Left cardiac atrium (tissue), 4 donors: Measurements from ENCODE around the gene OR8S1. TPM values are rescaled to one million over a fixed set of nuclear protein-coding genes. Genes with fewer than 3 reads are reported as not detected.
A peak's percentile ranks its signal among the peaks of the same experiment; 100 is the strongest.
"Not testable (repeated sequence)": the region's sequence is repeated elsewhere in the genome, so short reads cannot be mapped to it uniquely, and the experiment has no call there.

Source experiments
- ATAC-seq, 2 donors: fragments of 200-7000 bp; cut with Tn5 transposase; one replicate each; pipeline ENCODE4 v1.9.1; 2020; ENCODE audit warnings: mild to moderate bottlenecking in 2 of 2, moderate library complexity in 2 of 2
- DNase-seq: peaks from one replicate; pipeline ENCODE4 v3.0.0-alpha.2; 2020
- intact Hi-C, 2 donors: fragments of 100-400 bp; cut with DNase I; formaldehyde crosslinking; loops; one replicate each; pipeline versions ENCODE4 v1.14.1 to v1.15.1; 2022 to 2023
- long read RNA-seq: library from polyadenylated mRNA; unstranded; transcript quantifications from one replicate; pipeline ENCODE4 v2.0.0, GENCODE V29; 2021
- total RNA-seq, 2 donors: library from RNA; stranded (reverse); fragmentation: NEBNext Ultra II Directional; extraction: Animal tissue kit (Norgen Biotek cat#: 25700); gene quantifications; one replicate each; pipeline ENCODE4 v1.2.1, GENCODE V29; 2021
- donor health status: DM: no; HTN: yes; CAD: no.
- donor health status: DM: no; HTN: yes; CAD: no; lungs with severe emphysema.
- donor health status: DM: yes; HTN: yes; CAD: no.
- donor health status: Dilated cardiomyopathy.

The OR8S1 gene
- total RNA-seq = not detected
- long read RNA-seq = 0 reads

- ATAC-seq = no peak
Observed at GRCh38 chr12:48525332-48525731, at the start of gene OR8S1. Gene OR8S1 (plus strand): TSS chr12:48525632. CDS start chr12:48525632, 0 bp downstream.

GRCh38 chr12:48482198-48482597 is 43.2 kb upstream of the OR8S1 start, which contains the start of gene C12orf54:
Gene C12orf54 (plus strand): TSS chr12:48482498. CDS start chr12:48483297, 799 bp downstream.
- ATAC-seq = no peak
- intact Hi-C loops = no loop called here
- no peak for DNase-seq

More at GRCh38 chr12:48525332-48525731, at the start of gene OR8S1:
- DNase-seq = no peak
- intact Hi-C loops = no loop called here

GRCh38 chr12:48482930-48483329 is 42.5 kb upstream of the OR8S1 start:
- intact Hi-C loops = no loop called here
- ATAC-seq (no peak), DNase-seq (no peak)

GRCh38 chr12:48486261-48486660 is 39.2 kb upstream of the OR8S1 start:
- DNase-seq (no peak), ATAC-seq (no peak)
- intact Hi-C loops = no loop called here

GRCh38 chr12:48486679-48487078 is 38.8 kb upstream of the OR8S1 start:
- intact Hi-C loops = no loop called here
- no peak for DNase-seq
- ATAC-seq = no peak

- ATAC-seq (no peak), DNase-seq (no peak)
Observed at GRCh38 chr12:48489012-48489411, 36.4 kb upstream of the OR8S1 start.

GRCh38 chr12:48489456-48489855 is 36.0 kb upstream of the OR8S1 start:
- DNase-seq, intact Hi-C loops, ATAC-seq: not testable (repeated sequence)

More at GRCh38 chr12:48489012-48489411, 36.4 kb upstream of the OR8S1 start:
- intact Hi-C loops = no loop called here

- DNase-seq, intact Hi-C loops, ATAC-seq: not testable (repeated sequence)
Observed at GRCh38 chr12:48500281-48500680, 25.2 kb upstream of the OR8S1 start.

- DNase-seq, ATAC-seq, intact Hi-C loops: not testable (repeated sequence)
Observed at GRCh38 chr12:48506836-48507235, 18.6 kb upstream of the OR8S1 start.

- no peak for ATAC-seq
- DNase-seq = no peak
- intact Hi-C loops = no loop called here
Observed at GRCh38 chr12:48508987-48509386, 16.4 kb upstream of the OR8S1 start.

GRCh38 chr12:48510111-48510510 is 15.3 kb upstream of the OR8S1 start:
- DNase-seq = no peak
- intact Hi-C loops = no loop called here
- ATAC-seq = no peak

GRCh38 chr12:48512855-48513254 is 12.6 kb upstream of the OR8S1 start:
- no peak for ATAC-seq
- DNase-seq = no peak
- intact Hi-C loops = no loop called here

- intact Hi-C loops = no loop called here
- ATAC-seq (no peak), DNase-seq (no peak)
Observed at GRCh38 chr12:48514728-48515127, 10.7 kb upstream of the OR8S1 start.

GRCh38 chr12:48520381-48520780 is 5.1 kb upstream of the OR8S1 start:
- DNase-seq, intact Hi-C loops, ATAC-seq: not testable (repeated sequence)

- intact Hi-C loops = no loop called here
- ATAC-seq (no peak), DNase-seq (no peak)
Observed at GRCh38 chr12:48527891-48528670, 2.6 kb downstream of the OR8S1 start.

- DNase-seq = no peak
- intact Hi-C loops = no loop called here
- ATAC-seq = no peak
Observed at GRCh38 chr12:48532601-48533000, 7.2 kb downstream of the OR8S1 start.

- ATAC-seq (no peak), DNase-seq (no peak)
- intact Hi-C loops = no loop called here
Observed at GRCh38 chr12:48536602-48537001, 11.2 kb downstream of the OR8S1 start.

GRCh38 chr12:48542300-48542928 is 17.0 kb downstream of the OR8S1 start:
- no peak for ATAC-seq

GRCh38 chr12:48545833-48546469 is 20.5 kb downstream of the OR8S1 start:
- no peak for ATAC-seq
- intact Hi-C loops = no loop called here
- DNase-seq = no peak

More at GRCh38 chr12:48542300-48542928, 17.0 kb downstream of the OR8S1 start:
- intact Hi-C loops = no loop called here
- DNase-seq = peak; percentile 26

GRCh38 chr12:48547012-48547411 is 21.6 kb downstream of the OR8S1 start:
- intact Hi-C loops, ATAC-seq: not testable (repeated sequence)

More at GRCh38 chr12:48547012-48547411, 21.6 kb downstream of the OR8S1 start:
- not testable (repeated sequence) for DNase-seq
